GM12865 (cell line): ENCODE data around the gene LDLRAD3.

ENCODE experiments used
- DNase-seq: peaks from one replicate; pipeline ENCODE4 v3.0.0; 2010; ENCODE audit warnings: low read depth
- H3K4me3 ChIP-seq: 2 replicates; pipeline ENCODE4 v1.5.1; 2011; ENCODE audit warnings: mild to moderate bottlenecking, low read depth, low read length, control low read depth
- CTCF ChIP-seq: IDR thresholded peaks from 2 replicates; pipeline ENCODE4 v1.5.1; 2011; ENCODE audit warnings: low read length, control low read depth, low read depth, inconsistent platforms; ENCODE audit not compliant: insufficient read depth; ENCODE audit errors: missing control alignments

LDLRAD3 gene

GRCh38 chr11:36056160-36056751 lies 112.4 kb downstream of the LDLRAD3 start:
- peak; percentile 32 for DNase-seq

GRCh38 chr11:36057379-36058042 lies 113.6 kb downstream of the LDLRAD3 start:
- no peak for TF ChIP-seq CTCF
- DNase-seq: no peak
- no peak overlapping the region for H3K4me3 ChIP-seq

More at GRCh38 chr11:36056160-36056751, 112.4 kb downstream of the LDLRAD3 start:
- no peak overlapping the region for H3K4me3 ChIP-seq
- TF ChIP-seq CTCF: peak; percentile 60

GRCh38 chr11:36059660-36060059 lies 115.8 kb downstream of the LDLRAD3 start:
- DNase-seq: no peak
- TF ChIP-seq CTCF: no peak
- no peak overlapping the region for H3K4me3 ChIP-seq

- no peak for DNase-seq
- no peak for TF ChIP-seq CTCF
- H3K4me3 ChIP-seq: no peak overlapping the region
Measured at GRCh38 chr11:36060926-36061325, 117.1 kb downstream of the LDLRAD3 start.

GRCh38 chr11:36061471-36061870 lies 117.6 kb downstream of the LDLRAD3 start:
- DNase-seq: no peak
- TF ChIP-seq CTCF: no peak
- no peak overlapping the region for H3K4me3 ChIP-seq

- H3K4me3 ChIP-seq: no peak overlapping the region
- no peak for TF ChIP-seq CTCF
- DNase-seq: no peak
Measured at GRCh38 chr11:36062796-36063365, 119.0 kb downstream of the LDLRAD3 start.

- no peak for DNase-seq
- TF ChIP-seq CTCF: no peak
Measured at GRCh38 chr11:36065436-36065835, 121.6 kb downstream of the LDLRAD3 start.

More at GRCh38 chr11:36065436-36065835, 121.6 kb downstream of the LDLRAD3 start:
- no peak overlapping the region for H3K4me3 ChIP-seq
